HepG2 (cell line): ENCODE results near the gene FAM163A. TPM values are rescaled to one million over a fixed set of nuclear protein-coding genes. Genes with fewer than 3 reads are reported as not detected.
A peak's percentile ranks its signal among the peaks of the same experiment; 100 is the strongest.

Source experiments
- ATAC-seq: fragments of 200-7000 bp; cut with Tn5 transposase; 3 replicates; pipeline ENCODE4 v1.9.1; 2020; ENCODE audit warnings: mild to moderate bottlenecking, moderate library complexity
- BruUV-seq: library from RNA; stranded (reverse); fragments of 400-500 nt; replicated peaks from 2 replicates; lab custom pipeline; 2021; lab: Mats Ljungman, UMichigan
- CTCF ChIA-PET: fragments of 300-600 bp; formaldehyde crosslinking; extraction: SDS; loops from one replicate; lab custom pipeline; 2021; ENCODE audit warnings: low total read pairs, inconsistent platforms, low intra/inter-chr PET ratio; lab: Yijun Ruan, JAX
- POLR2A ChIA-PET: fragments of 350-600 bp; sonication (Branson Sonifier 250); formaldehyde crosslinking; loops from one replicate; lab custom pipeline; 2020; ENCODE audit warnings: antibody characterized with exemption, inconsistent platforms; lab: Yijun Ruan, JAX
- DNase-seq: peaks from one replicate; pipeline ENCODE4 v3.0.0-alpha.2; 2015; ENCODE audit warnings: low spot score
- FAIRE-seq: peaks from 3 replicates; lab custom pipeline; 2011; peaks lifted over from hg19 to GRCh38; lab: Jason Lieb, UNC
- H2AFZ ChIP-seq: one replicate; pipeline ENCODE4 v1.6.1; 2011; ENCODE audit warnings: low read length, inconsistent platforms
- H3K27ac ChIP-seq: fragments of 300-600 bp; 3 replicates; pipeline ENCODE4 v1.8.0; 2011; ENCODE audit warnings: mixed run types, mild to moderate bottlenecking, mixed read lengths, low read length, inconsistent platforms; ENCODE audit not compliant: insufficient read depth; ENCODE audit errors: extremely low read length
- H3K27me3 ChIP-seq, 2 experiments: fragments of 200-600 bp in 1 of 2; 2 replicates in 1 of 2; 3 replicates in 1 of 2; pipeline versions ENCODE4 v1.6.0 to v1.8.0; 2011; ENCODE audit warnings: low read length in 2 of 2, mild to moderate bottlenecking in 2 of 2, moderate library complexity in 2 of 2, inconsistent platforms in 1 of 2; ENCODE audit not compliant: insufficient read depth in 2 of 2, control insufficient read depth in 1 of 2
- H3K36me3 ChIP-seq, 2 experiments: fragments of 200-600 bp in 1 of 2; replicated peaks in 1 of 2; 2 replicates in 1 of 2; 3 replicates in 1 of 2; pipeline versions ENCODE4 v1.5.1 to v1.8.0; 2011; ENCODE audit warnings: low read length in 2 of 2, inconsistent platforms in 1 of 2; ENCODE audit not compliant: insufficient read depth in 2 of 2, control insufficient read depth in 1 of 2
- H3K4me1 ChIP-seq: 2 replicates; pipeline ENCODE4 v1.5.1; 2012; ENCODE audit warnings: low read length, inconsistent platforms; ENCODE audit not compliant: insufficient read depth
- H3K4me2 ChIP-seq: 2 replicates; pipeline ENCODE4 v1.6.0; 2011; ENCODE audit warnings: low read depth, low read length, inconsistent platforms
- H3K4me3 ChIP-seq, 3 experiments: fragments of 200-600 bp in 1 of 3; sonication (generic), shearing (Covaris generic) in 1 of 3; replicated peaks in 1 of 3; 2 replicates each; pipeline ENCODE4 v1.5.1; 2011 to 2016; ENCODE audit warnings: low read length in 3 of 3, inconsistent platforms in 2 of 3, low read depth in 2 of 3, mild to moderate bottlenecking in 2 of 3, control low read depth in 1 of 3, mixed read lengths in 1 of 3; ENCODE audit not compliant: insufficient read depth in 1 of 3
- H3K79me2 ChIP-seq: one replicate; pipeline ENCODE4 v1.6.1; 2011; ENCODE audit warnings: low read length, inconsistent platforms; ENCODE audit not compliant: insufficient read depth
- H3K9ac ChIP-seq: 2 replicates; pipeline ENCODE4 v1.6.0; 2011; ENCODE audit warnings: mild to moderate bottlenecking, low read depth, low read length, inconsistent platforms; ENCODE audit not compliant: insufficient read depth
- H3K9me3 ChIP-seq: 2 replicates; pipeline ENCODE4 v1.5.1; 2012; ENCODE audit warnings: mild to moderate bottlenecking, low read length
- H4K20me1 ChIP-seq: 2 replicates; pipeline ENCODE4 v1.6.0; 2011; ENCODE audit warnings: inconsistent platforms, mild to moderate bottlenecking, low read length, moderate library complexity; ENCODE audit not compliant: insufficient read depth
- CC2D1A ChIP-seq: sonication (generic); formaldehyde crosslinking; IDR thresholded peaks from 2 replicates; pipeline ENCODE4 v1.8.1; 2023; ENCODE audit warnings: mild to moderate bottlenecking, missing genetic modification reagents
- FLYWCH1 ChIP-seq: sonication (generic); formaldehyde crosslinking; IDR thresholded peaks from 2 replicates; pipeline ENCODE4 v1.8.1; 2023; ENCODE audit warnings: mild to moderate bottlenecking, missing genetic modification reagents
- JUN ChIP-seq: sonication (generic); formaldehyde crosslinking; IDR thresholded peaks from 2 replicates; pipeline ENCODE4 v1.4.0; 2020; ENCODE audit warnings: mild to moderate bottlenecking, missing genetic modification reagents
- MYC ChIP-seq: sonication (generic); formaldehyde crosslinking; IDR thresholded peaks from 2 replicates; pipeline ENCODE4 v1.9.0; 2021; ENCODE audit warnings: missing genetic modification reagents, borderline replicate concordance
- NR2F2 ChIP-seq: IDR thresholded peaks from 2 replicates; pipeline ENCODE4 v1.6.1; 2012; ENCODE audit warnings: low read depth, inconsistent platforms, borderline replicate concordance
- POLR2A ChIP-seq, 2 experiments: IDR thresholded peaks; 2 replicates each; pipeline ENCODE4 v1.6.1; 2011; ENCODE audit warnings: low read depth in 2 of 2, low read length in 2 of 2, mild to moderate bottlenecking in 1 of 2, moderate library complexity in 1 of 2; ENCODE audit not compliant: insufficient read depth in 1 of 2
- ZBTB21 ChIP-seq: sonication (generic); formaldehyde crosslinking; IDR thresholded peaks from 2 replicates; pipeline ENCODE4 v1.4.0; 2020; ENCODE audit warnings: missing genetic modification reagents
- ZNF414 ChIP-seq: sonication (generic); formaldehyde crosslinking; IDR thresholded peaks from 2 replicates; pipeline ENCODE4 v1.5.0; 2020; ENCODE audit warnings: missing genetic modification reagents
- ZNF558 ChIP-seq: sonication (generic); formaldehyde crosslinking; IDR thresholded peaks from 2 replicates; pipeline ENCODE4 v1.9.0; 2022; ENCODE audit warnings: mild to moderate bottlenecking, missing genetic modification reagents, borderline replicate concordance
- ZNF670 ChIP-seq: sonication (generic); formaldehyde crosslinking; IDR thresholded peaks from 2 replicates; pipeline ENCODE4 v1.8.0; 2022; ENCODE audit warnings: mild to moderate bottlenecking, missing genetic modification reagents, borderline replicate concordance
- ZNF792 ChIP-seq: IDR thresholded peaks from 2 replicates; pipeline ENCODE4 v1.6.1; 2016
- WGBS: methylation state at CpG from one replicate; pipeline ENCODE4 v1.1.6; 2017; ENCODE audit warnings: low lambda C conversion rate; 5-methylcytosine and 5-hydroxymethylcytosine counted together
- in situ Hi-C: cut with HindIII; loops from 2 replicates; pipeline ENCODE4 v1.10.0; 2017; ENCODE audit warnings: low pct_unique_long_range_greater_than_20kb; ENCODE audit not compliant: extremely low pct_ligation_motif_present
- intact Hi-C: fragments of 100-400 bp; cut with micrococcal nuclease; formaldehyde crosslinking; loops from one replicate; pipeline ENCODE4 v1.10.0; 2022; ENCODE audit not compliant: unreplicated experiment
- polyA plus RNA-seq, 8 experiments: library from polyadenylated mRNA; depleted of rRNA in 3 of 8; stranded (reverse) in 7 of 8; unstranded in 1 of 8; fragments of >200 nt; fragmentation: Illumina TruSeq in 4 of 8; extraction: Trizol in 4 of 8; gene quantifications; 2 replicates each; pipeline versions ENCODE4 v1.2.1 to v1.2.3, GENCODE V29; 2011 to 2016; ENCODE audit warnings: low read depth in 4 of 8, missing spikeins in 1 of 8, mixed read lengths in 1 of 8; ENCODE audit not compliant: insufficient read depth in 1 of 8
- total RNA-seq, 5 experiments: library from RNA; depleted of rRNA; stranded (reverse); fragments of >200 nt; fragmentation: Illumina TruSeq; extraction: Trizol; gene quantifications; 2 replicates each; pipeline ENCODE4 v1.2.3, GENCODE V29; 2016; ENCODE audit warnings: low read depth in 1 of 5
- TF ChIP-seq, protein P1 (sequence below): sonication (generic); formaldehyde crosslinking; IDR thresholded peaks from 2 replicates; pipeline ENCODE4 v1.5.0; 2020; ENCODE audit warnings: mild to moderate bottlenecking, missing genetic modification reagents

The FAM163A gene
- total and polyA plus RNA-seq, 2 of the 13 experiments (the other 11 are each of a cell fraction or from before 2014, with no cell fraction given): not detected

GRCh38 chr1:179807691-179808485 is 64.8 kb downstream of the FAM163A start (continued):
- TF ChIP-seq NR2F2: no peak
- TF ChIP-seq ZBTB21 (CRISPR knock-in tag): peak; percentile 79; the same call in 1 of the 2 replicates
- TF ChIP-seq ZNF414 (CRISPR knock-in tag): no peak
- no peak for TF ChIP-seq JUN (CRISPR knock-in tag)

DNA sequence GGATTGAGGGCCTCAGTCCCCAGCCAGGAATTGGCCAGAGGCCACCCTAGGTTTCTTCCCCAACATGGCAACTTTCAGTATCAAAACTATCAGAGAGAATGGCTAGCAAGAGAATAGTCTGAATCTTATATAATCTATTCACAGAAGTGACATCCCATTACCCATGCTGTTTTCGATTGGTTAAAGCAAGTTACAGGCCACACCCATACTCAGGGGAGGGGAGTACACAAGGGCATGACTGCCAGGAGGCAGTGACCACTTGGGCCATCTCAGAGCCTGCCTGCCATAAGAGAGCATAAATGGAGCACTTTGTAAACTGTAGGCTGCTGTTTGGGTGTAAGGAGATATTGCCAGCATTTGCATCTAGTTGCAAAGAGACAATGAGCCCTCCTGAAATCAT is 65.4 kb downstream of the FAM163A start:
- ChIA-PET POLR2A (no interaction called here), CTCF (interaction anchor here (3.3 kb wide), 1 partner anchor 102 kb away, joined by 43 read pairs; no protein-coding TSS in a partner anchor)
- no peak for TF ChIP-seq FLYWCH1 (CRISPR knock-in tag)
- no peak for TF ChIP-seq MYC (CRISPR knock-in tag)
- no peak for TF ChIP-seq CC2D1A
- no peak for TF ChIP-seq ZNF792 (CRISPR knock-in tag)
- TF ChIP-seq ZNF670 (CRISPR knock-in tag): no peak
- TF ChIP-seq POLR2A (IDR thresholded peaks at IDR 0.05; ENCODE audit: insufficient read depth in 1 of 2, low read depth in 2 of 2, low read length in 2 of 2): no peak
- TF ChIP-seq, protein P1, sequence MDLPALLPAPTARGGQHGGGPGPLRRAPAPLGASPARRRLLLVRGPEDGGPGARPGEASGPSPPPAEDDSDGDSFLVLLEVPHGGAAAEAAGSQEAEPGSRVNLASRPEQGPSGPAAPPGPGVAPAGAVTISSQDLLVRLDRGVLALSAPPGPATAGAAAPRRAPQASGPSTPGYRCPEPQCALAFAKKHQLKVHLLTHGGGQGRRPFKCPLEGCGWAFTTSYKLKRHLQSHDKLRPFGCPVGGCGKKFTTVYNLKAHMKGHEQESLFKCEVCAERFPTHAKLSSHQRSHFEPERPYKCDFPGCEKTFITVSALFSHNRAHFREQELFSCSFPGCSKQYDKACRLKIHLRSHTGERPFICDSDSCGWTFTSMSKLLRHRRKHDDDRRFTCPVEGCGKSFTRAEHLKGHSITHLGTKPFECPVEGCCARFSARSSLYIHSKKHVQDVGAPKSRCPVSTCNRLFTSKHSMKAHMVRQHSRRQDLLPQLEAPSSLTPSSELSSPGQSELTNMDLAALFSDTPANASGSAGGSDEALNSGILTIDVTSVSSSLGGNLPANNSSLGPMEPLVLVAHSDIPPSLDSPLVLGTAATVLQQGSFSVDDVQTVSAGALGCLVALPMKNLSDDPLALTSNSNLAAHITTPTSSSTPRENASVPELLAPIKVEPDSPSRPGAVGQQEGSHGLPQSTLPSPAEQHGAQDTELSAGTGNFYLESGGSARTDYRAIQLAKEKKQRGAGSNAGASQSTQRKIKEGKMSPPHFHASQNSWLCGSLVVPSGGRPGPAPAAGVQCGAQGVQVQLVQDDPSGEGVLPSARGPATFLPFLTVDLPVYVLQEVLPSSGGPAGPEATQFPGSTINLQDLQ: no peak
- TF ChIP-seq ZNF558: no peak
- FAIRE-seq (no peak), ATAC-seq (no peak), DNase-seq (no peak)
- Histone ChIP-seq H3K79me2 (no peaks in the 10 kb centered on the region), H4K20me1 (no peaks in the 10 kb centered on the region), H3K9me3 (no peaks in the 10 kb centered on the region), H3K4me1 (peaks cover 9% of the 10 kb centered on the region; the same call in 1 of the 2 replicates), H2AFZ (no peak overlapping the region), H3K4me2 (no peak overlapping the region), H3K27me3 (peaks cover 11 to 39% of the 10 kb centered on the region in 2 experiments; a peak in 4 of 5 replicates), H3K27ac (no peak overlapping the region), H3K4me3 (no peak overlapping the region), H3K36me3 (no peaks in the 10 kb centered on the region), H3K9ac (no peak overlapping the region)
- in situ Hi-C loops (no loop called here), intact Hi-C loops (no loop called here)
- WGBS: 56% methylated on average over 1 of the region's 1 CpG
- BruUV-seq: no TSS peak
